Keratinocyte (primary cell): ENCODE results near the gene SMARCA2. TPM values are rescaled to one million over a fixed set of nuclear protein-coding genes. Genes with fewer than 3 reads are reported as not detected.

Experiments
- DNase-seq: peaks from one replicate; pipeline ENCODE4 v3.0.0-alpha.2; 2011; ENCODE audit warnings: low read depth, missing footprints, low spot score
- FAIRE-seq: peaks from 2 replicates; lab custom pipeline; 2011; peaks lifted over from hg19 to GRCh38; lab: Jason Lieb, UNC
- H2AFZ ChIP-seq: 2 replicates; pipeline ENCODE4 v1.6.0; 2012; ENCODE audit warnings: low read length, control low read depth, inconsistent platforms; ENCODE audit not compliant: control insufficient read depth
- H3K27ac ChIP-seq: 2 replicates; pipeline ENCODE4 v1.5.1; 2011; ENCODE audit warnings: low read length; ENCODE audit not compliant: control insufficient read depth, insufficient read depth
- H3K27me3 ChIP-seq: 3 replicates; pipeline ENCODE4 v1.6.0; 2011; ENCODE audit warnings: low read length; ENCODE audit not compliant: control insufficient read depth, insufficient read depth; ENCODE audit errors: extremely low read depth
- H3K36me3 ChIP-seq, 2 experiments: 2 replicates in 1 of 2; 3 replicates in 1 of 2; pipeline ENCODE4 v1.5.1; 2011; ENCODE audit warnings: low read length in 2 of 2, mild to moderate bottlenecking in 1 of 2; ENCODE audit not compliant: control insufficient read depth in 2 of 2, insufficient read depth in 2 of 2; ENCODE audit errors: extremely low read depth in 1 of 2
- H3K4me1 ChIP-seq: 3 replicates; pipeline ENCODE4 v1.5.1; 2011; ENCODE audit warnings: low read length; ENCODE audit not compliant: control insufficient read depth, insufficient read depth; ENCODE audit errors: extremely low read depth
- H3K4me2 ChIP-seq: 3 replicates; pipeline ENCODE4 v1.6.0; 2011; ENCODE audit warnings: low read depth, low read length; ENCODE audit not compliant: control insufficient read depth, insufficient read depth; ENCODE audit errors: extremely low read depth
- H3K4me3 ChIP-seq, 3 experiments: fragments of 200-600 bp in 1 of 3; sonication (generic) in 1 of 3; 2 replicates in 2 of 3; 3 replicates in 1 of 3; pipeline ENCODE4 v1.5.1; 2011 to 2016; ENCODE audit warnings: low read length in 3 of 3, mild to moderate bottlenecking in 3 of 3, control low read depth in 2 of 3, inconsistent platforms in 1 of 3, low read depth in 1 of 3, mixed read lengths in 1 of 3, mixed run types in 1 of 3, moderate library complexity in 1 of 3; ENCODE audit not compliant: control insufficient read depth in 2 of 3, insufficient read depth in 2 of 3; ENCODE audit errors: extremely low read depth in 1 of 3
- H3K79me2 ChIP-seq: 2 replicates; pipeline ENCODE4 v1.6.0; 2012; ENCODE audit warnings: low read length; ENCODE audit not compliant: control insufficient read depth, insufficient read depth
- H3K9ac ChIP-seq: 3 replicates; pipeline ENCODE4 v1.6.0; 2011; ENCODE audit warnings: low read length; ENCODE audit not compliant: control insufficient read depth, insufficient read depth; ENCODE audit errors: extremely low read depth
- H3K9me1 ChIP-seq: 3 replicates; pipeline ENCODE4 v1.6.0; 2011; ENCODE audit warnings: low read length; ENCODE audit not compliant: control insufficient read depth, insufficient read depth; ENCODE audit errors: extremely low read depth
- H3K9me3 ChIP-seq: 2 replicates; pipeline ENCODE4 v1.5.1; 2012; ENCODE audit warnings: low read depth, low read length; ENCODE audit not compliant: control insufficient read depth
- H4K20me1 ChIP-seq: 3 replicates; pipeline ENCODE4 v1.6.0; 2011; ENCODE audit warnings: low read length; ENCODE audit not compliant: control insufficient read depth, insufficient read depth; ENCODE audit errors: extremely low read depth
- EZH2 ChIP-seq: IDR thresholded peaks from one replicate; pipeline ENCODE4 v1.6.1; 2012; ENCODE audit warnings: inconsistent platforms, mild to moderate bottlenecking, low read length, moderate library complexity
- dilution Hi-C: fragments of 300-500 bp; cut with MboI; formaldehyde crosslinking; loops from one replicate; pipeline ENCODE4 v1.7.0; 2020; ENCODE audit warnings: low sequenced_read_pairs; ENCODE audit not compliant: extremely low pct_ligation_motif_present
- polyA plus RNA-seq, 5 experiments: library from polyadenylated mRNA; depleted of rRNA in 3 of 5; stranded (reverse) in 3 of 5; stranded (forward) in 1 of 5; unstranded in 1 of 5; fragments of >200 nt; gene quantifications; 1 replicate in 1 of 5; 2 replicates in 3 of 5; 3 replicates in 1 of 5; pipeline versions ENCODE4 v1.2.1 to v1.2.3, GENCODE V29; 2011 to 2012; ENCODE audit warnings: missing spikeins in 2 of 5, low read depth in 1 of 5, low replicate concordance in 1 of 5
- TF ChIP-seq, protein P1 (sequence below), 3 experiments: IDR thresholded peaks in 1 of 3; conservative IDR thresholded peaks in 1 of 3; optimal IDR thresholded peaks in 1 of 3; 2 replicates in 2 of 3; 3 replicates in 1 of 3; pipeline versions ENCODE3 to v1.5.1; 2011; ENCODE audit warnings: low read length in 3 of 3, mild to moderate bottlenecking in 3 of 3, moderate library complexity in 2 of 3, control low read depth in 1 of 3, inconsistent platforms in 1 of 3; ENCODE audit not compliant: insufficient read depth in 2 of 3; ENCODE audit errors: extremely low read depth in 1 of 3

SMARCA2 gene
- polyA plus RNA-seq, 1 donor (not counting 4 experiments of a cell fraction or from before 2014, with no cell fraction given), result 39.0 TPM

DNA sequence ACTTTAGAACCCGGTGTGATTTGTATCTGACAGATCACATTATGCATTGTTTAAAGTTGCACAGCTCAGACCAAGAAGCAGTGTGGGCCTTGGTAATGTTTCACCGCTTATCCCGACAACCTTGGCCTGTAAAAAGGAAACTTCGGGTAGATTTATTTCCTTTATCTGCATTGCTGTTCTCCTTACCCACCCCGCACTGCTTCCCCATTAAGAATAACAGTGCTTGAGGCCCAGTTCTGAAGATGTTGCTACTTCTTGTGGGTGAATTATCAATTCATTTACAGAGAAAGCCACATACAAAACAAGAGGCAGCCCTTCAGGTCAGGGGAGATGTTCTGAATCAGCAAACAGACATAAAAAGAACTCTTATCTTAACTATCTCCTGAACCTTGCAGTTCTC is 8.4 kb downstream of the SMARCA2 start:
- Histone ChIP-seq H3K4me3 (no peak overlapping the region), H2AFZ (no peak overlapping the region), H3K36me3 (no peaks in the 10 kb centered on the region), H4K20me1 (no peaks in the 10 kb centered on the region), H3K9me1 (no peaks in the 10 kb centered on the region), H3K79me2 (peaks cover 50% of the 10 kb centered on the region), H3K27me3 (no peaks in the 10 kb centered on the region), H3K9ac (no peak overlapping the region), H3K4me1 (peaks cover 10% of the 10 kb centered on the region), H3K4me2 (no peak overlapping the region), H3K9me3 (no peaks in the 10 kb centered on the region), H3K27ac (no peak overlapping the region)
- TF ChIP-seq, protein P1, sequence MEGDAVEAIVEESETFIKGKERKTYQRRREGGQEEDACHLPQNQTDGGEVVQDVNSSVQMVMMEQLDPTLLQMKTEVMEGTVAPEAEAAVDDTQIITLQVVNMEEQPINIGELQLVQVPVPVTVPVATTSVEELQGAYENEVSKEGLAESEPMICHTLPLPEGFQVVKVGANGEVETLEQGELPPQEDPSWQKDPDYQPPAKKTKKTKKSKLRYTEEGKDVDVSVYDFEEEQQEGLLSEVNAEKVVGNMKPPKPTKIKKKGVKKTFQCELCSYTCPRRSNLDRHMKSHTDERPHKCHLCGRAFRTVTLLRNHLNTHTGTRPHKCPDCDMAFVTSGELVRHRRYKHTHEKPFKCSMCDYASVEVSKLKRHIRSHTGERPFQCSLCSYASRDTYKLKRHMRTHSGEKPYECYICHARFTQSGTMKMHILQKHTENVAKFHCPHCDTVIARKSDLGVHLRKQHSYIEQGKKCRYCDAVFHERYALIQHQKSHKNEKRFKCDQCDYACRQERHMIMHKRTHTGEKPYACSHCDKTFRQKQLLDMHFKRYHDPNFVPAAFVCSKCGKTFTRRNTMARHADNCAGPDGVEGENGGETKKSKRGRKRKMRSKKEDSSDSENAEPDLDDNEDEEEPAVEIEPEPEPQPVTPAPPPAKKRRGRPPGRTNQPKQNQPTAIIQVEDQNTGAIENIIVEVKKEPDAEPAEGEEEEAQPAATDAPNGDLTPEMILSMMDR (optimal IDR thresholded peaks at IDR 0.05 in 1 of 3, IDR thresholded peaks at IDR 0.05 in 1 of 3, conservative IDR thresholded peaks at IDR 0.05 in 1 of 3; ENCODE audit: extremely low read depth in 1 of 3, insufficient read depth in 2 of 3, low read length in 3 of 3), result no peak
- TF ChIP-seq EZH2, result no peak
- DNase-seq, result no peak
- FAIRE-seq, result no peak
- dilution Hi-C loops, result no loop called here

GRCh38 chr9:2024888-2025782 is 10.0 kb downstream of the SMARCA2 start:
- Histone ChIP-seq H3K79me2 (peaks cover 40% of the 10 kb centered on the region), H3K4me2 (no peak overlapping the region), H3K9me1 (no peaks in the 10 kb centered on the region), H4K20me1 (no peaks in the 10 kb centered on the region), H3K4me1 (peaks cover 2% of the 10 kb centered on the region), H3K9ac (no peak overlapping the region), H3K4me3 (no peak overlapping the region), H2AFZ (no peak overlapping the region), H3K36me3 (no peaks in the 10 kb centered on the region), H3K27ac (no peak overlapping the region), H3K27me3 (no peaks in the 10 kb centered on the region), H3K9me3 (no peaks in the 10 kb centered on the region)
- DNase-seq, result no peak
- dilution Hi-C loops, result no loop called here
- no peak for FAIRE-seq
- TF ChIP-seq, protein P1 (optimal IDR thresholded peaks at IDR 0.05 in 1 of 3, IDR thresholded peaks at IDR 0.05 in 1 of 3, conservative IDR thresholded peaks at IDR 0.05 in 1 of 3; ENCODE audit: extremely low read depth in 1 of 3, insufficient read depth in 2 of 3, low read length in 3 of 3), result no peak
- TF ChIP-seq EZH2, result no peak
